H1 (cell line): ENCODE measurements around the gene ST6GALNAC2. TPM values are rescaled to one million over a fixed set of nuclear protein-coding genes. Genes with fewer than 3 reads are reported as not detected.

ENCODE experiments used
- ATF3 ChIP-seq: IDR thresholded peaks from 2 replicates; pipeline ENCODE4 v1.6.1; 2011; ENCODE audit warnings: low read depth, mild to moderate bottlenecking, low read length; ENCODE audit not compliant: insufficient read depth
- CHD7 ChIP-seq: fragments of 300-600 bp; sonication (generic); IDR thresholded peaks from 2 replicates; pipeline ENCODE4 v1.7.1; 2012; ENCODE audit warnings: low read length, moderate library complexity, mild to moderate bottlenecking, inconsistent platforms; ENCODE audit not compliant: insufficient replicate concordance
- E2F6 ChIP-seq: IDR thresholded peaks from 2 replicates; pipeline ENCODE4 v1.6.1; 2012; ENCODE audit warnings: inconsistent platforms
- EP300 ChIP-seq, 2 experiments: IDR thresholded peaks; 1 replicate in 1 of 2; 2 replicates in 1 of 2; pipeline ENCODE4 v1.6.1; 2011 to 2012; ENCODE audit warnings: low read depth in 2 of 2, low read length in 2 of 2, mild to moderate bottlenecking in 2 of 2, borderline replicate concordance in 1 of 2, inconsistent platforms in 1 of 2, moderate library complexity in 1 of 2
- EZH2 ChIP-seq: fragments of 200-600 bp; sonication (generic); IDR thresholded peaks from 2 replicates; pipeline ENCODE4 v1.7.1; 2012; ENCODE audit warnings: low read depth, mild to moderate bottlenecking, moderate library complexity, low read length, inconsistent platforms; ENCODE audit not compliant: severe bottlenecking
- FOSL1 ChIP-seq: IDR thresholded peaks from 2 replicates; pipeline ENCODE4 v1.6.1; 2011; ENCODE audit warnings: mild to moderate bottlenecking, low read depth, low read length, moderate library complexity; ENCODE audit not compliant: insufficient read depth
- TAF7 ChIP-seq: optimal IDR thresholded peaks from 2 replicates; pipeline ENCODE3; 2011; ENCODE audit warnings: low read depth, mild to moderate bottlenecking, inconsistent platforms, low read length, moderate library complexity, borderline replicate concordance
- ZNF274 ChIP-seq: IDR thresholded peaks from 2 replicates; pipeline ENCODE4 v1.7.0; 2012; ENCODE audit warnings: low read length, borderline replicate concordance; ENCODE audit errors: extremely low read depth
- polyA plus RNA-seq, 7 experiments: library from polyadenylated mRNA; depleted of rRNA in 3 of 7; stranded (reverse) in 5 of 7; unstranded in 2 of 7; fragments of >200 nt in 5 of 7; fragments of 200-250 nt in 2 of 7; gene quantifications; 1 replicate in 5 of 7; 2 replicates in 1 of 7; 4 replicates in 1 of 7; pipeline versions ENCODE4 v1.2.1 to v1.2.3, GENCODE V29; 2011 to 2013; ENCODE audit warnings: missing spikeins in 2 of 7, mixed read lengths in 2 of 7
- total RNA-seq: library from RNA; stranded (reverse); fragmentation: NEBNext Ultra II Directional; extraction: Animal tissue kit (Norgen Biotek cat#: 25700); gene quantifications from 2 replicates; pipeline ENCODE4 v1.2.1, GENCODE V29; 2021

ST6GALNAC2 gene
- total and polyA plus RNA-seq, 2 of the 8 experiments (the other 6 are each of a cell fraction or from before 2014, with no cell fraction given), result 0.09 TPM; not detected in 1

GRCh38 chr17:76542566-76542971 is 43.1 kb downstream of the ST6GALNAC2 start (continued):
- TF ChIP-seq CHD7 (no peak), E2F6 (no peak), FOSL1 (no peak), ZNF274 (no peak), TAF7 (no peak), ATF3 (no peak), EZH2 (no peak), EP300 (IDR thresholded peaks at IDR 0.05; ENCODE audit: borderline replicate concordance in 1 of 2, low read depth in 2 of 2, low read length in 2 of 2) (no peak)
